Upper lobe of left lung (tissue), 4 donors: Measurements from ENCODE around the gene SLC17A8.

Experiments
- CTCF ChIP-seq, 6 experiments: fragments of 450-650 bp in 4 of 6; fragments of 200-600 bp in 2 of 6; sonication (generic) in 2 of 6; IDR thresholded peaks; one replicate each; pipeline ENCODE4 v1.5.1; 2016 to 2019; ENCODE audit warnings: antibody characterized with exemption in 6 of 6
- EP300 ChIP-seq, 4 donors: sonication (generic); formaldehyde crosslinking; IDR thresholded peaks; one replicate each; pipeline ENCODE4 v1.5.1; 2017; ENCODE audit warnings: antibody characterized with exemption in 4 of 4, control low read depth in 2 of 4
- POLR2A ChIP-seq, 4 donors: fragments of 450-650 bp; IDR thresholded peaks; one replicate each; pipeline ENCODE4 v1.5.1; 2016 to 2017; ENCODE audit warnings: antibody characterized with exemption in 4 of 4, mild to moderate bottlenecking in 2 of 4

- TF ChIP-seq EP300 (IDR thresholded peaks at IDR 0.05): no peak
- no peak for TF ChIP-seq CTCF (IDR thresholded peaks at IDR 0.05)
- no peak for TF ChIP-seq POLR2A (IDR thresholded peaks at IDR 0.05)
These were observed 24.0 kb upstream of the SLC17A8 start for GRCh38 chr12:100332852-100333251.
